CD14-positive monocyte (primary cell): ENCODE results near the gene TOMM6. TPM values are rescaled to one million over a fixed set of nuclear protein-coding genes. Genes with fewer than 3 reads are reported as not detected.

Experiments used
- DNase-seq, 3 donors: peaks; one replicate each; pipeline ENCODE4 v3.0.0-alpha.2; 2011 to 2022
- H2AFZ ChIP-seq: 2 replicates; pipeline ENCODE4 v1.6.0; 2012; ENCODE audit warnings: mild to moderate bottlenecking, low read depth, low read length, inconsistent platforms; ENCODE audit not compliant: insufficient read depth, poor library complexity, severe bottlenecking
- H3K27ac ChIP-seq, 2 donors: 1 replicate in 1 of 2; 2 replicates in 1 of 2; pipeline ENCODE4 v1.5.1; 2012 to 2013; ENCODE audit warnings: low read length in 2 of 2, control low read depth in 1 of 2, inconsistent platforms in 1 of 2, low read depth in 1 of 2, mild to moderate bottlenecking in 1 of 2
- H3K27me3 ChIP-seq, 2 donors: one replicate each; pipeline versions ENCODE4 v1.6.0 to v1.6.1; 2011 to 2013; ENCODE audit warnings: low read length in 2 of 2; ENCODE audit not compliant: control insufficient read depth in 2 of 2, insufficient read depth in 2 of 2
- H3K36me3 ChIP-seq, 2 donors: replicated peaks in 1 of 2; 1 replicate in 1 of 2; 2 replicates in 1 of 2; pipeline versions ENCODE4 v1.5.1 to v1.6.1; 2012 to 2013; ENCODE audit warnings: low read length in 2 of 2, control low read depth in 1 of 2, inconsistent platforms in 1 of 2, mild to moderate bottlenecking in 1 of 2; ENCODE audit not compliant: insufficient read depth in 2 of 2, control insufficient read depth in 1 of 2
- H3K4me1 ChIP-seq, 2 donors: 1 replicate in 1 of 2; 2 replicates in 1 of 2; pipeline versions ENCODE4 v1.5.1 to v1.6.1; 2012 to 2013; ENCODE audit warnings: low read length in 2 of 2, control low read depth in 1 of 2, inconsistent platforms in 1 of 2, mild to moderate bottlenecking in 1 of 2, moderate library complexity in 1 of 2; ENCODE audit not compliant: insufficient read depth in 2 of 2, control insufficient read depth in 1 of 2
- H3K4me2 ChIP-seq: replicated peaks from 2 replicates; pipeline ENCODE3; 2012; ENCODE audit warnings: low read length, moderate library complexity, mild to moderate bottlenecking; ENCODE audit not compliant: poor library complexity, severe bottlenecking; ENCODE audit errors: extremely low read depth
- H3K4me3 ChIP-seq, 3 experiments: fragments of 200-600 bp in 1 of 3; sonication (generic) in 1 of 3; replicated peaks in 1 of 3; 1 replicate in 2 of 3; 2 replicates in 1 of 3; pipeline ENCODE4 v1.5.1; 2011 to 2013; ENCODE audit warnings: low read length in 3 of 3, mild to moderate bottlenecking in 3 of 3, control low read depth in 2 of 3, low read depth in 2 of 3, inconsistent platforms in 1 of 3, moderate library complexity in 1 of 3
- H3K79me2 ChIP-seq: 2 replicates; pipeline ENCODE4 v1.6.0; 2012; ENCODE audit warnings: mild to moderate bottlenecking, control low read depth, inconsistent platforms, low read length, moderate library complexity; ENCODE audit not compliant: insufficient read depth
- H3K9ac ChIP-seq: 2 replicates; pipeline ENCODE4 v1.6.0; 2017; ENCODE audit warnings: low read length, mild to moderate bottlenecking; ENCODE audit not compliant: insufficient read depth, poor library complexity, severe bottlenecking
- H3K9me3 ChIP-seq, 2 donors: replicated peaks in 1 of 2; 1 replicate in 1 of 2; 2 replicates in 1 of 2; pipeline versions ENCODE4 v1.5.1 to v1.6.1; 2012 to 2013; ENCODE audit warnings: low read length in 2 of 2, control low read depth in 1 of 2; ENCODE audit not compliant: control insufficient read depth in 1 of 2, insufficient read depth in 1 of 2
- H4K20me1 ChIP-seq: 2 replicates; pipeline ENCODE4 v1.6.0; 2012; ENCODE audit warnings: mild to moderate bottlenecking, low read length, control low read depth, moderate library complexity; ENCODE audit not compliant: insufficient read depth
- H3K27ac Mint-ChIP-seq, 7 donors: one replicate each; pipeline ENCODE4 v1.8.0; 2020; ENCODE audit warnings: mild to moderate bottlenecking in 7 of 7, mixed read lengths in 7 of 7, moderate library complexity in 6 of 7, inconsistent platforms in 2 of 7
- H3K27me3 Mint-ChIP-seq, 3 donors: one replicate each; pipeline ENCODE4 v1.8.0; 2021 to 2022; ENCODE audit warnings: low read depth in 3 of 3, mild to moderate bottlenecking in 3 of 3, mixed read lengths in 3 of 3, moderate library complexity in 3 of 3, inconsistent platforms in 1 of 3
- H3K36me3 Mint-ChIP-seq, 2 donors: one replicate each; pipeline ENCODE4 v1.8.0; 2020; ENCODE audit warnings: mixed read lengths in 2 of 2, inconsistent platforms in 1 of 2, mild to moderate bottlenecking in 1 of 2
- H3K4me1 Mint-ChIP-seq: one replicate; pipeline ENCODE4 v1.8.0; 2020; ENCODE audit warnings: mild to moderate bottlenecking, mixed read lengths
- H3K4me3 Mint-ChIP-seq, 2 donors: one replicate each; pipeline ENCODE4 v1.8.0; 2020; ENCODE audit warnings: mild to moderate bottlenecking in 2 of 2, mixed read lengths in 2 of 2, moderate library complexity in 1 of 2
- H3K9me3 Mint-ChIP-seq, 7 donors: one replicate each; pipeline ENCODE4 v1.8.0; 2020 to 2022; ENCODE audit warnings: mixed read lengths in 7 of 7, mild to moderate bottlenecking in 6 of 7, moderate library complexity in 6 of 7, inconsistent platforms in 2 of 7
- WGBS: methylation state at CpG from one replicate; pipeline ENCODE4 v1.1.5; 2013; ENCODE audit warnings: missing lambda C conversion rate; ENCODE audit not compliant: insufficient coverage; 5-methylcytosine and 5-hydroxymethylcytosine counted together
- intact Hi-C, 2 donors: fragments of 100-400 bp; cut with micrococcal nuclease; formaldehyde crosslinking; loops; one replicate each; pipeline versions ENCODE4 v1.15.0 to v1.15.1; 2023
- polyA plus RNA-seq, 3 donors: library from polyadenylated mRNA; depleted of rRNA in 1 of 3; unstranded in 2 of 3; stranded (reverse) in 1 of 3; fragments of 300-500 nt in 2 of 3; fragments of >200 nt in 1 of 3; fragmentation: Illumina TruSeq in 2 of 3; gene quantifications; 1 replicate in 2 of 3; 2 replicates in 1 of 3; pipeline ENCODE4 v1.2.3, GENCODE V29; 2012 to 2021
- TF ChIP-seq, protein P1 (sequence below): fragments of 200-600 bp; IDR thresholded peaks from one replicate; pipeline ENCODE4 v1.8.0; 2022; ENCODE audit warnings: antibody characterized with exemption, mild to moderate bottlenecking

The TOMM6 gene
- polyA plus RNA-seq, 3 donors, result 271 to 382 (median 343) TPM

GRCh38 chr6:41743406-41744235 is 43.9 kb upstream of the TOMM6 start:
- H3K27me3 Mint-ChIP-seq, result peaks cover 0 to 4% (median 3%) of the 10 kb centered on the region in 3 donors
- H3K27me3 ChIP-seq, result no peaks in the 10 kb centered on the region
- H3K36me3 Mint-ChIP-seq, result no peaks in the 10 kb centered on the region

DNA sequence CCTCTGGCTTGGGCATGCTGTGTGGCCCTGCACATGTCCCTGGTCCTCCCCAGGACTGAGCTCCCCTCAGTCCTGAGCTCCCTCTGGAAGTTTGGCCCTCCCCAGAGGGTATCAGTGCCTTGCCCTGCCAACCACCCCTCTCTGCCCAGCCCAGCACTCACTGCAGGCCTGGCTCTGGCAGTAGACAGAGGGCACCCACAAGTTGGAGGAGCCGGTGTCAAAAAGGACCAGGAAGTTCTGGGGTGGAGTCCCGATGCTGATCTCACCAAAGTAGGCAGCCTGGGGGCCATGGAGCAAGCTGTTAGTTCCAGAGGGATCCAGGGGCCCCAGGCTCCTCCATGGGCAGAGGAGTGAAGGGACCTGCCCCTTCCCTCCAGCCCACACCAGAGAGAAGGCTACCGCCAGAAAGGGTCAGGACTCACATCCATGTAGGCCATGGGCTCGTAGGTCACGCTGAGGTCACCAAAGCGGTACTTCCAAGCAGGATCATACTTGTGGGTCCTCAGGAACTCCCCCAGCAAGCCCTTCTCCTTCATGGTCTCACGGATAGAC is 43.2 kb upstream of the TOMM6 start:
- Mint-ChIP-seq H3K36me3 (no peaks in the 10 kb centered on the region), H3K4me1 (peaks cover 8% of the 10 kb centered on the region), H3K4me3 (no peak overlapping the region), H3K9me3 (peaks cover 0 to 2% (median 0%) of the 10 kb centered on the region in 7 donors), H3K27ac (no peak overlapping the region), H3K27me3 (peaks cover 0 to 4% (median 3%) of the 10 kb centered on the region in 3 donors)
- no peaks in the 10 kb centered on the region for H3K36me3 ChIP-seq
- no peak overlapping the region for H3K9ac ChIP-seq
- 90% methylated on average over 7 of the region's 7 CpGs for WGBS
- no peaks in the 10 kb centered on the region for H3K79me2 ChIP-seq
- H3K27me3 ChIP-seq, result no peaks in the 10 kb centered on the region
- DNase-seq, result no peak
- H3K4me1 ChIP-seq, result no peaks in the 10 kb centered on the region
- no peak overlapping the region for H3K27ac ChIP-seq
- TF ChIP-seq, protein P1, sequence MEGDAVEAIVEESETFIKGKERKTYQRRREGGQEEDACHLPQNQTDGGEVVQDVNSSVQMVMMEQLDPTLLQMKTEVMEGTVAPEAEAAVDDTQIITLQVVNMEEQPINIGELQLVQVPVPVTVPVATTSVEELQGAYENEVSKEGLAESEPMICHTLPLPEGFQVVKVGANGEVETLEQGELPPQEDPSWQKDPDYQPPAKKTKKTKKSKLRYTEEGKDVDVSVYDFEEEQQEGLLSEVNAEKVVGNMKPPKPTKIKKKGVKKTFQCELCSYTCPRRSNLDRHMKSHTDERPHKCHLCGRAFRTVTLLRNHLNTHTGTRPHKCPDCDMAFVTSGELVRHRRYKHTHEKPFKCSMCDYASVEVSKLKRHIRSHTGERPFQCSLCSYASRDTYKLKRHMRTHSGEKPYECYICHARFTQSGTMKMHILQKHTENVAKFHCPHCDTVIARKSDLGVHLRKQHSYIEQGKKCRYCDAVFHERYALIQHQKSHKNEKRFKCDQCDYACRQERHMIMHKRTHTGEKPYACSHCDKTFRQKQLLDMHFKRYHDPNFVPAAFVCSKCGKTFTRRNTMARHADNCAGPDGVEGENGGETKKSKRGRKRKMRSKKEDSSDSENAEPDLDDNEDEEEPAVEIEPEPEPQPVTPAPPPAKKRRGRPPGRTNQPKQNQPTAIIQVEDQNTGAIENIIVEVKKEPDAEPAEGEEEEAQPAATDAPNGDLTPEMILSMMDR, result no peak
- intact Hi-C loops, result no loop called here
- peak overlapping the region; percentile 41 for H2AFZ ChIP-seq
- no peak overlapping the region for H3K4me2 ChIP-seq
- no peaks in the 10 kb centered on the region for H4K20me1 ChIP-seq
- H3K9me3 ChIP-seq, result no peaks in the 10 kb centered on the region
- H3K4me3 ChIP-seq, result no peak overlapping the region

More at GRCh38 chr6:41743406-41744235, 43.9 kb upstream of the TOMM6 start:
- Histone ChIP-seq H4K20me1 (no peaks in the 10 kb centered on the region), H3K4me3 (no peak overlapping the region), H3K9ac (no peak overlapping the region), H3K27ac (no peak overlapping the region), H3K9me3 (no peaks in the 10 kb centered on the region), H3K4me1 (no peaks in the 10 kb centered on the region), H3K36me3 (no peaks in the 10 kb centered on the region), H3K4me2 (no peak overlapping the region), H2AFZ (no peak overlapping the region), H3K79me2 (no peaks in the 10 kb centered on the region)
- Mint-ChIP-seq H3K27ac (no peak overlapping the region), H3K4me1 (peaks cover 8% of the 10 kb centered on the region), H3K9me3 (peaks cover 0 to 2% (median 0%) of the 10 kb centered on the region in 7 donors), H3K4me3 (no peak overlapping the region)
- WGBS, result 100% methylated on average over 3 of the region's 6 CpGs
- intact Hi-C loops, result no loop called here
- TF ChIP-seq, protein P1, result no peak
- no peak for DNase-seq
